GM12878 (cell line): ENCODE data around the gene IPP. TPM values are rescaled to one million over a fixed set of nuclear protein-coding genes. Genes with fewer than 3 reads are reported as not detected.

Experiments
- BMI1 ChIP-seq: fragments of 450-650 bp; IDR thresholded peaks from 2 replicates; pipeline ENCODE4 v1.6.1; 2016; ENCODE audit warnings: mild to moderate bottlenecking, moderate library complexity, borderline replicate concordance
- BRCA1 ChIP-seq: IDR thresholded peaks from 2 replicates; pipeline ENCODE4 v1.6.1; 2011; ENCODE audit warnings: low read depth, low read length, improper control_type of control experiment
- CHD1 ChIP-seq: IDR thresholded peaks from 2 replicates; pipeline ENCODE4 v1.6.1; 2012; ENCODE audit warnings: low read depth, low read length, improper control_type of control experiment
- DPF2 ChIP-seq: fragments of 450-650 bp; IDR thresholded peaks from 2 replicates; pipeline ENCODE4 v1.6.1; 2017; ENCODE audit warnings: mild to moderate bottlenecking
- EED ChIP-seq: sonication (generic); IDR thresholded peaks from 2 replicates; pipeline ENCODE4 v1.6.1; 2016; ENCODE audit warnings: antibody characterized with exemption, low read depth
- IKZF1 ChIP-seq: fragments of 450-650 bp; conservative IDR thresholded peaks from 2 replicates; pipeline ENCODE4 v1.6.1; 2017; ENCODE audit warnings: antibody characterized with exemption, mild to moderate bottlenecking
- POU2F2 ChIP-seq: IDR thresholded peaks from 3 replicates; pipeline ENCODE4 v1.6.1; 2011; ENCODE audit warnings: low read depth, mild to moderate bottlenecking, low read length, borderline replicate concordance
- STAT3 ChIP-seq: IDR thresholded peaks from 2 replicates; pipeline ENCODE4 v1.6.1; 2011; ENCODE audit warnings: low read depth, low read length, improper control_type of control experiment
- TCF7 ChIP-seq: IDR thresholded peaks from 2 replicates; pipeline ENCODE4 v1.6.1; 2014; ENCODE audit warnings: antibody characterized with exemption, borderline replicate concordance
- ZBED1 ChIP-seq: IDR thresholded peaks from 2 replicates; pipeline ENCODE4 v1.6.1; 2016; ENCODE audit warnings: borderline replicate concordance
- polyA plus RNA-seq, 11 experiments: library from polyadenylated mRNA; depleted of rRNA in 4 of 11; unstranded in 6 of 11; stranded (reverse) in 5 of 11; fragments of >200 nt; fragmentation: Nextera tagmentation in 4 of 11; fragmentation: Illumina TruSeq in 1 of 11; extraction: Ambion mirVana in 4 of 11; extraction: Trizol in 1 of 11; gene quantifications; 1 replicate in 1 of 11; 2 replicates in 10 of 11; pipeline versions ENCODE4 v1.2.1 to v1.2.3, GENCODE V29; 2011 to 2016; ENCODE audit warnings: inconsistent platforms in 2 of 11, missing spikeins in 2 of 11, low read depth in 1 of 11
- total RNA-seq, 4 experiments: library from RNA; depleted of rRNA in 3 of 4; stranded (reverse); fragments of >200 nt in 3 of 4; fragmentation: Illumina TruSeq in 1 of 4; extraction: Trizol in 1 of 4; gene quantifications; 2 replicates each; pipeline versions ENCODE4 v1.2.1 to v1.2.3, GENCODE V29; 2013 to 2021
- TF ChIP-seq, protein P1 (sequence below): fragments of 450-650 bp; IDR thresholded peaks from 2 replicates; pipeline ENCODE4 v1.6.1; 2017; ENCODE audit warnings: mild to moderate bottlenecking, low read depth, inconsistent platforms; ENCODE audit not compliant: poor library complexity, severe bottlenecking
- TF ChIP-seq, protein P2 (sequence below): fragments of 450-650 bp; IDR thresholded peaks from 2 replicates; pipeline ENCODE4 v1.6.1; 2018; ENCODE audit warnings: borderline replicate concordance, mild to moderate bottlenecking; ENCODE audit not compliant: partially characterized antibody
- TF ChIP-seq, protein P3 (sequence below): fragments of 450-650 bp; IDR thresholded peaks from 2 replicates; pipeline ENCODE4 v1.6.1; 2014; ENCODE audit warnings: mild to moderate bottlenecking
- TF ChIP-seq, protein P4 (sequence below): fragments of 450-650 bp; formaldehyde crosslinking; IDR thresholded peaks from 2 replicates; pipeline ENCODE4 v1.5.0; 2022; ENCODE audit warnings: mild to moderate bottlenecking, missing genetic modification characterization
- TF ChIP-seq, protein P5 (sequence below): IDR thresholded peaks from 2 replicates; pipeline ENCODE4 v1.6.1; 2012; ENCODE audit warnings: mild to moderate bottlenecking, low read depth, low read length

IPP gene
- total and polyA plus RNA-seq, 10 of the 15 experiments (the other 5 are each of a cell fraction or from before 2014, with no cell fraction given): 4.7 to 15.0 (median 10.4) TPM

DNA sequence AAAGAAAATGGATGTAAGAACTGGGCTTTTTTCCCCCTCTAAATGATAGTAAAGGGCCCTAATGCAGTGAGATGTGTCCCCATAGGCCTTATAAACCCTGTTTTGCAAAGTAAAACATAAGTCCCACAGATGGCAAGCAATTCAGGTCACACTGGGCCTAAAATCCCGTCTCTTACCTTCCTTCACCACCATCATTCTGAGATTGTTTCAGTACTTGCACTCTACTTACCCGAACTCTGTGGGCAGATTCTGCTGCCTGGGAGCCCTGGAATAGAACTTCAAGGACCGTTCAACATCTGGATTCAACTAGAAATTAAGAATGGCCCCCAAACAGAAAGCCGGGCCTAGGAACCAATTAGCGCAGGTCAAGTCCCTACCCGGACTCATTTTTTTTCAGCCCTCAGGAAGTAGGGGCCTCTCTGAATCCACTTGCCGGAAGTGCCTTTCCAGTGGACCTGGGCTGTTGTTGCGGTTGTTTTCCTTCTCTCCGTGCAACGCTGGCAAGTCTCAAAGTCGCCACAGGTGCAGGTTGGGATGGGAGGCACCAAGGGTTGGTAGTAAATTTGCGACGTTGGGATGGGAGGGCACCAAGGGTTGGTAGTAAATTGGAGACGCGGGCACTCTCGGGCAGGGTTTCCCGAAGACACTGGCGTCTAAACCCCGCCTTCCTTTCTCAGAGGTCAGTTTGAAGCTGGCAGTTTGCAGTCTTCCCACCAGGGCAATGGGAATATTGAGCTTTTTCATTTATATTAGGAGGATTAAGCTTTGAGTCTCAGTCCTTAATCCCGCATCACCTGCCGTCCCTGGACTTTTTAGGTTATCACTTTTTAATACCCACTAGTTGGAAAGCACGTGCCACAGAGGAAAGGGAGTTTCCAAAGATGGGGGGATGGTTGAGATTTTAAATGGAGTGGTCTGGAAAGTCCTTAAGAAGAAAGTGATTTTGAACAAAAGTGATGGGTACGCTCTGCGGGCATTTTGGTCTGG is 62.4 kb downstream of the IPP start, which contains the start of gene TMEM69 (continued):
- TF ChIP-seq, protein P1, sequence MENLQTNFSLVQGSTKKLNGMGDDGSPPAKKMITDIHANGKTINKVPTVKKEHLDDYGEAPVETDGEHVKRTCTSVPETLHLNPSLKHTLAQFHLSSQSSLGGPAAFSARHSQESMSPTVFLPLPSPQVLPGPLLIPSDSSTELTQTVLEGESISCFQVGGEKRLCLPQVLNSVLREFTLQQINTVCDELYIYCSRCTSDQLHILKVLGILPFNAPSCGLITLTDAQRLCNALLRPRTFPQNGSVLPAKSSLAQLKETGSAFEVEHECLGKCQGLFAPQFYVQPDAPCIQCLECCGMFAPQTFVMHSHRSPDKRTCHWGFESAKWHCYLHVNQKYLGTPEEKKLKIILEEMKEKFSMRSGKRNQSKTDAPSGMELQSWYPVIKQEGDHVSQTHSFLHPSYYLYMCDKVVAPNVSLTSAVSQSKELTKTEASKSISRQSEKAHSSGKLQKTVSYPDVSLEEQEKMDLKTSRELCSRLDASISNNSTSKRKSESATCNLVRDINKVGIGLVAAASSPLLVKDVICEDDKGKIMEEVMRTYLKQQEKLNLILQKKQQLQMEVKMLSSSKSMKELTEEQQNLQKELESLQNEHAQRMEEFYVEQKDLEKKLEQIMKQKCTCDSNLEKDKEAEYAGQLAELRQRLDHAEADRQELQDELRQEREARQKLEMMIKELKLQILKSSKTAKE: peak; percentile 52
- TF ChIP-seq TCF7 (peak; percentile 45; the same call in 1 of the 2 replicates), POU2F2 (peak; percentile 79), IKZF1 (peak; percentile 90), EED (peak; percentile 69), BMI1 (no peak), ZBED1 (peak; percentile 72), DPF2 (0 out of 2 replicates have a peak, but pooled peaks have one; percentile 25), BRCA1 (no peak), CHD1 (peak; percentile 84; the same call in 1 of the 2 replicates), STAT3 (0 out of 2 replicates have a peak, but pooled peaks have one; percentile 12)
- TF ChIP-seq, protein P2, sequence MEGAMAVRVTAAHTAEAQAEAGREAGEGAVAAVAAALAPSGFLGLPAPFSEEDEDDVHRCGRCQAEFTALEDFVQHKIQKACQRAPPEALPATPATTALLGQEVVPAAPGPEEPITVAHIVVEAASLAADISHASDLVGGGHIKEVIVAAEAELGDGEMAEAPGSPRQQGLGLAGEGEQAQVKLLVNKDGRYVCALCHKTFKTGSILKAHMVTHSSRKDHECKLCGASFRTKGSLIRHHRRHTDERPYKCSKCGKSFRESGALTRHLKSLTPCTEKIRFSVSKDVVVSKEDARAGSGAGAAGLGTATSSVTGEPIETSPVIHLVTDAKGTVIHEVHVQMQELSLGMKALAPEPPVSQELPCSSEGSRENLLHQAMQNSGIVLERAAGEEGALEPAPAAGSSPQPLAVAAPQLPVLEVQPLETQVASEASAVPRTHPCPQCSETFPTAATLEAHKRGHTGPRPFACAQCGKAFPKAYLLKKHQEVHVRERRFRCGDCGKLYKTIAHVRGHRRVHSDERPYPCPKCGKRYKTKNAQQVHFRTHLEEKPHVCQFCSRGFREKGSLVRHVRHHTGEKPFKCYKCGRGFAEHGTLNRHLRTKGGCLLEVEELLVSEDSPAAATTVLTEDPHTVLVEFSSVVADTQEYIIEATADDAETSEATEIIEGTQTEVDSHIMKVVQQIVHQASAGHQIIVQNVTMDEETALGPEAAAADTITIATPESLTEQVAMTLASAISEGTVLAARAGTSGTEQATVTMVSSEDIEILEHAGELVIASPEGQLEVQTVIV: peak; percentile 72
- TF ChIP-seq, protein P3, sequence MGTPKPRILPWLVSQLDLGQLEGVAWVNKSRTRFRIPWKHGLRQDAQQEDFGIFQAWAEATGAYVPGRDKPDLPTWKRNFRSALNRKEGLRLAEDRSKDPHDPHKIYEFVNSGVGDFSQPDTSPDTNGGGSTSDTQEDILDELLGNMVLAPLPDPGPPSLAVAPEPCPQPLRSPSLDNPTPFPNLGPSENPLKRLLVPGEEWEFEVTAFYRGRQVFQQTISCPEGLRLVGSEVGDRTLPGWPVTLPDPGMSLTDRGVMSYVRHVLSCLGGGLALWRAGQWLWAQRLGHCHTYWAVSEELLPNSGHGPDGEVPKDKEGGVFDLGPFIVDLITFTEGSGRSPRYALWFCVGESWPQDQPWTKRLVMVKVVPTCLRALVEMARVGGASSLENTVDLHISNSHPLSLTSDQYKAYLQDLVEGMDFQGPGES: 0 out of 2 replicates have a peak, but pooled peaks have one; percentile 41
- TF ChIP-seq, protein P4, sequence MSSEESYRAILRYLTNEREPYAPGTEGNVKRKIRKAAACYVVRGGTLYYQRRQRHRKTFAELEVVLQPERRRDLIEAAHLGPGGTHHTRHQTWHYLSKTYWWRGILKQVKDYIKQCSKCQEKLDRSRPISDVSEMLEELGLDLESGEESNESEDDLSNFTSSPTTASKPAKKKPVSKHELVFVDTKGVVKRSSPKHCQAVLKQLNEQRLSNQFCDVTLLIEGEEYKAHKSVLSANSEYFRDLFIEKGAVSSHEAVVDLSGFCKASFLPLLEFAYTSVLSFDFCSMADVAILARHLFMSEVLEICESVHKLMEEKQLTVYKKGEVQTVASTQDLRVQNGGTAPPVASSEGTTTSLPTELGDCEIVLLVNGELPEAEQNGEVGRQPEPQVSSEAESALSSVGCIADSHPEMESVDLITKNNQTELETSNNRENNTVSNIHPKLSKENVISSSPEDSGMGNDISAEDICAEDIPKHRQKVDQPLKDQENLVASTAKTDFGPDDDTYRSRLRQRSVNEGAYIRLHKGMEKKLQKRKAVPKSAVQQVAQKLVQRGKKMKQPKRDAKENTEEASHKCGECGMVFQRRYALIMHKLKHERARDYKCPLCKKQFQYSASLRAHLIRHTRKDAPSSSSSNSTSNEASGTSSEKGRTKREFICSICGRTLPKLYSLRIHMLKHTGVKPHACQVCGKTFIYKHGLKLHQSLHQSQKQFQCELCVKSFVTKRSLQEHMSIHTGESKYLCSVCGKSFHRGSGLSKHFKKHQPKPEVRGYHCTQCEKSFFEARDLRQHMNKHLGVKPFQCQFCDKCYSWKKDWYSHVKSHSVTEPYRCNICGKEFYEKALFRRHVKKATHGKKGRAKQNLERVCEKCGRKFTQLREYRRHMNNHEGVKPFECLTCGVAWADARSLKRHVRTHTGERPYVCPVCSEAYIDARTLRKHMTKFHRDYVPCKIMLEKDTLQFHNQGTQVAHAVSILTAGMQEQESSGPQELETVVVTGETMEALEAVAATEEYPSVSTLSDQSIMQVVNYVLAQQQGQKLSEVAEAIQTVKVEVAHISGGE (CRISPR knock-in tag): peak; percentile 92
- TF ChIP-seq, protein P5, sequence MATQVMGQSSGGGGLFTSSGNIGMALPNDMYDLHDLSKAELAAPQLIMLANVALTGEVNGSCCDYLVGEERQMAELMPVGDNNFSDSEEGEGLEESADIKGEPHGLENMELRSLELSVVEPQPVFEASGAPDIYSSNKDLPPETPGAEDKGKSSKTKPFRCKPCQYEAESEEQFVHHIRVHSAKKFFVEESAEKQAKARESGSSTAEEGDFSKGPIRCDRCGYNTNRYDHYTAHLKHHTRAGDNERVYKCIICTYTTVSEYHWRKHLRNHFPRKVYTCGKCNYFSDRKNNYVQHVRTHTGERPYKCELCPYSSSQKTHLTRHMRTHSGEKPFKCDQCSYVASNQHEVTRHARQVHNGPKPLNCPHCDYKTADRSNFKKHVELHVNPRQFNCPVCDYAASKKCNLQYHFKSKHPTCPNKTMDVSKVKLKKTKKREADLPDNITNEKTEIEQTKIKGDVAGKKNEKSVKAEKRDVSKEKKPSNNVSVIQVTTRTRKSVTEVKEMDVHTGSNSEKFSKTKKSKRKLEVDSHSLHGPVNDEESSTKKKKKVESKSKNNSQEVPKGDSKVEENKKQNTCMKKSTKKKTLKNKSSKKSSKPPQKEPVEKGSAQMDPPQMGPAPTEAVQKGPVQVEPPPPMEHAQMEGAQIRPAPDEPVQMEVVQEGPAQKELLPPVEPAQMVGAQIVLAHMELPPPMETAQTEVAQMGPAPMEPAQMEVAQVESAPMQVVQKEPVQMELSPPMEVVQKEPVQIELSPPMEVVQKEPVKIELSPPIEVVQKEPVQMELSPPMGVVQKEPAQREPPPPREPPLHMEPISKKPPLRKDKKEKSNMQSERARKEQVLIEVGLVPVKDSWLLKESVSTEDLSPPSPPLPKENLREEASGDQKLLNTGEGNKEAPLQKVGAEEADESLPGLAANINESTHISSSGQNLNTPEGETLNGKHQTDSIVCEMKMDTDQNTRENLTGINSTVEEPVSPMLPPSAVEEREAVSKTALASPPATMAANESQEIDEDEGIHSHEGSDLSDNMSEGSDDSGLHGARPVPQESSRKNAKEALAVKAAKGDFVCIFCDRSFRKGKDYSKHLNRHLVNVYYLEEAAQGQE: 0 out of 2 replicates have a peak, but pooled peaks have one; percentile 30
